Fibroblast of upper back skin (primary cell): ENCODE results near the gene PRSS27.

Experiments
- DNase-seq: peaks from one replicate; pipeline ENCODE4 v3.0.0-alpha.2; 2013

PRSS27 gene

DNA sequence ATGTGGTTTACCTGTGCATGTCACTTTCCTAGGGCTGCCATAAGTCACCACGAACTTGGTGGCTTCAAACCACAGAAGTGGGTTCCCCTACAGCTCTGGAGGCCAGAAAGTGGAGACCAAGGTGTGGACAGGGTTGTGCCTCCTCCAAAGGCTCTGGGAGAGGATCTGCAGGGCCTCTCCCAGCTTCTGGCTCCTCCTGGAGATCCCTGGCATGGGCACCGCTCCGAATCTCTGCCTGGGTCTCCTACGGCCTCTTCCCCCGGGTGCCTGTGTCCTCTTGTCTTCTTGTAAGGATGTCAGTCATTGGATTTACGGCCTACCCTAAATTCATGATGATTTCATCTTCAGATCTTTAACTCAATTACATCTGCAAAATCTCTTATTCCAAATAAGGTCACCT lies 29.9 kb upstream of the PRSS27 start:
- no peak for DNase-seq

DNA sequence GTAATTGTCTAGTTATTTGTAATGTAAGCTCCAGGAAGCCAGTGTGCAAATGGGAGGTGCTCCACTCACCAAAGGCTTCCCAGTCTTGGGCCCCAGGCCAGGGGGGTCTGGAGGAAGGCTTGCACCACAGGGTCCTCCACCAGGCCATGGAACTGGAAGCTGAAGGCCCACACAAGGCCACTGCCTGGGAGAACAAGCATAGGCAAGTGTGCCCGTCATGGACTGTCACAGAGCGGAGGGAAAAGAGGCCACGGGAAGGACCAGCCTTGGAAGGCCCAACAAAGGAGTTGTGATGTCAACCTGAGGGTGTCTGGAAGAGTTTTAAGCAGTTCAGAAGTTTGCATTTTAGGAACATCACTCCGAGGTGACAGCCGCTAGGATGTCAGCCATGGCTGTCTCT lies 29.5 kb upstream of the PRSS27 start:
- no peak for DNase-seq

DNA sequence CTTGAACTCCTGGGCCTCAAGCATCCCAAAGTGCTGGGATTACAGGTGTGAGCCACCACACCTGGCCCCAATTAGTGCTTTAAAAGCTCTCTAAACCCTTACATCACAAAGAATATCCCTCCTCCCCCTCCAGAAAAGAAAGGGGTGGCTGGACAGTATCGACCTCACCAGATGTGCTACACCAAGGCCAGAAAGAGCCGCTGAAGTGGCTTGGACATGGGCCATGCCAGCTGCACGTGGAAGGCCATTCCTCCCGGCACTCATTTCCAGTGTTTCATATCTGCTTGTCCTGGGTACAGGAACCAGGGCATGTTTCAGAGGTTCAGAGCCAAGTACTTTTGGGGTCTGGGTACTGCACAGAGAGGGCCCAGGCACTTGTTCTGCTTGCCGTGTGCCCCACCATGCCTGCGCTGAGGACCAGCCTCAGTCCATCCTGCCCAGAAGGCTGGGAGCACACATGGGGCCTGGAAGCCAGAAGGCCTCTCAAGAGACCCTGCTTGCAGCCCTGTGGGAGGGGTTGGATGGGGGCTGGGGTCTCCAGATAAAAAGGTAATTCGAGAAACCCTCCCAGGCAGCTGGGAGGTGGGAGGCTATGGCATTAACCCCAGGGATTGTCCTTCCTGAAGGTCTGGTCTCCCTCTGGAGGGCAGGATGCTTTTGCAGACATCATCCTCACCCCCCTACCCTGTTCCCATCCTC lies 28.9 kb upstream of the PRSS27 start:
- no peak for DNase-seq

DNA sequence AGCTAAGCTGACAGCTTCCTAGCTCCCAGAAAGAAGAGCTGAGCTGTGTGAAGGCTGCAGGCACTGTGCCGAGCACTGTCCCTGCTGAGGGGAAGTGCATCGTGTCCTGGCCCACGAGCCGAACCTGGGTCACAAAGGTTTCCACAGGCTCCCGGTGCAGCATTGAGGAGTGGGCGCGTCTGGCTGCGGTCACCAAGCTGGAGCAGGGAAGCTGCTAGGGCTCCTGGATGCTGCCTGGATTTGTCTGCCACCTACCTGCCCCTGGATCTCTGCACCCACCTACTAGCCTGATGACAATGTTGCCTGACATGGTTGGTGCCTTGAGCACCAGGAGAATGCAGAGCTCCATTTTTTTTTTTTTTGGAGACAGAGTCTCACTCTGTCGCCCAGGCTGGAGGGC lies 25.9 kb upstream of the PRSS27 start:
- DNase-seq: no peak

DNA sequence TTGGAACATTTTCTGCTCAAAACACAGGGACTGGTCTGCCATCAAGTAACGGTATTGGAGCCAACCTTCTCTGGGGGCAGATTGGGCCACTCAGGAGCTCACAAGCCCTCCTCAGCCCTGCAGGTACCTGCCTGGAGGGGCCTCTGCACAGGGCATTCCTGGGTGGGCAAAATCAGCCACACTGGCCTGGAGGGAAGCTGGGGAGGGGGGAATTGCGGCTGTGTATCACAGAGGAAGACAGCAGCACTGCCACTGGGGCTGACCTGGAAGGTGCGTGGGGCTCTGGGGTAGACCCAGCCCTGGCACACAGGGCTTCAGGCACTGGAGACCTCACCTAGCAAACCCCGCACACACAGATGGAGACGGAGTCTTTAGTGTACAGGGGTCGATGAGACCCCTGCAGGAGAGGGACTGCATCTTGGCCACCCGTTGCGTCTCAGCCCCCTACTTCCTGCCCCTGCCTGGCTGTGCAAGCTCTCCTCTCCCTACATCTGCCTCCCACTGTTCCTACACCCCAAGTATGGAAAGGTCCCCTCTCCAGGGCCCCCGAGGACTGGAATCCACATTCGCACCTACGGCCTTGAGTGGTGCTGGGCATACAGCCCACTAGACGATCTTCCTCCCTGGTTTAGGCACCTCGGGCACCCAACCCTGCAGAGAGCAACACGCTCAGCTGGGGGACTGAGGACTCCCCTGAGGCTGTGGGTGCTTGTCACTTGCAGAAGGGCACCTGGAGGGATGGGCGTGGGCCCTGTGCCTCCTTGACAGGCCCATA lies 25.3 kb upstream of the PRSS27 start:
- DNase-seq: no peak

DNA sequence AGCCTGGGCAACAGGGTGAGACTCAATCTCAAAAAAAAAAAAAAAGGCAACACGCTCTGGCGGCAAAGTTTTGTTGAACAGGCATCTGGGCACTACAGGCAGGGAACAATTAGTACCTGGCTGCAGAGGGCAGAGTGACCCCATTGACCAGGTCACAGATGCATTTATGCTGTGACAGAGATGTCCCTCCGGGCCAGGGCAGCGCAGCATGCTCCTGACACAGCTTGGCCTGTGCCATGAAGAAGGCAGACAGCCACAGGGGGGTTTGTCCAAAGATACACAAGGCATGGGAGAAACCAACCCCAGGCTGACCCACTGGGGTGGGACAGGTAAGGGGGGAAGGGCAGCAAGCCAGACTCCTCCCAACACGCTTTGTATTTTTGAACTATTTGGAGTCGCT lies 24.7 kb upstream of the PRSS27 start:
- no peak for DNase-seq

DNA sequence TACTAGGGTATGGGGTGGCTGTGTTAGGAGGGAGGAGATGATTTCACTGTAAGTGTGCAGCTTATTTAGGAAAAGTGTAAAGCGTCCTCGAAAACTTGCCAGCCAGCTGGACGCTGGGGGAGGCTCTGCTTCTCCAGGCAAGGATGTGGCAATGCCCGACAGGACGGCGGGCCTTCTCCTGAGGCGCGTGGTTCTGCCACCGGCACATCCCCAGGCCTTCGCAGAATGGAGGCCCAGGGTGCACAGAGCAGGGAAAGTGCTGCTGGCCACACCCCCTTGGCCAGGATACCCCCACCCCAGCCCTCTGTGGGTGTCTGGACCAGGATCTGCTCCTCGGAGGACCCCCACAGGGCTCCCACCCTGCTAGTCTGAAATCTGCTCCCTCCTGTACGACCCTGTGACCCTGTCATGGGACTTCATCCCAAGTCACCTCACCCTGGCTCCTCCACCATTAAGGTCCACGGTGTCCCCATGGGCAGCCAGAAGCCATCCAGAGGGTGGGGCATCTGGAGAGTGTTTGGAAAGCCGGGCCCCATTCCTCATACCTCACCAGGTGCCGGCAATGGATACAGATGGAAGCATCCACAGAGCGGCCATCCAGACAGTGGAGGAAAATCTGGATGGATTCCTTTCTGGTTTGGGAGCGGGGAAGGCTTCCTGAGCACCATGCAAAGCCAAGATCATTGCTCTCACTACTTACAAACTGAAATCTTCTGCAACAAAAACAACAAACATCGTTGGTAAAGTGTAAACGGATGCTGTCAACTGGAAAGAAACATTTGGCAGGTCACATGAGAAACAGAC lies 23.2 kb upstream of the PRSS27 start:
- DNase-seq: no peak

DNA sequence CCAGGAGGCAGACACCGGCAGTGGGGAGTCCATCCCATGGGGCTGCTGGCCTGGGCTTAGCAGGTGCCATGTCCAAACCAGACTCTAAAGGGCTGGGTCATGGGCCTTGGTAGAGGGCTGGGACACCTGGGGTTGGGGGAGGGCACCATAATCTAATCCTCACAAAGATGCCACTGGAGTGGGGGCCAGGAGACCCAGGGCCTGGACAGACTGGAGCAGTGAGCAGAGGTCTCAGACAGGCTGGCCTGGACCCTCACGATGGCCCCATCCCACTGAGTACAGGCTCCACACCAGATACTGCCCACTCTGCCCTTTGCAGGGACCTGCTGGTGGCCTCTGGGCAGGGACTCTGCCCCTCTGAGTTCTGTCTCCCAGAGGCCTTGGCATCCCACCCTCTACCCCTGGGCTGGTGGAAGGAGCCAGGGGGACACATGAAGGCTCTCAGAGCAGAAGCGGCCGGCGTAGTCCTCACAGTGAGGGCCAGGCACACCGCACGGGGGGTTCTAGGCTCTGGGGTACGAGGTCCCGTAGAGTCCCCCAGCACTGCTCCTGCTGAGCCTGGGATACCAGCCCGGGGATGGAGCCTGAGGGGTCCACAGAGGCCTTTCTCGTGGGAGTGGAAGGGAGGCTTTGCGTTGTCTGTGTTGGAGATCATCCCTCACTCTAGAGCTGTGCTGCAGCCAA lies 22.4 kb upstream of the PRSS27 start:
- no peak for DNase-seq

DNA sequence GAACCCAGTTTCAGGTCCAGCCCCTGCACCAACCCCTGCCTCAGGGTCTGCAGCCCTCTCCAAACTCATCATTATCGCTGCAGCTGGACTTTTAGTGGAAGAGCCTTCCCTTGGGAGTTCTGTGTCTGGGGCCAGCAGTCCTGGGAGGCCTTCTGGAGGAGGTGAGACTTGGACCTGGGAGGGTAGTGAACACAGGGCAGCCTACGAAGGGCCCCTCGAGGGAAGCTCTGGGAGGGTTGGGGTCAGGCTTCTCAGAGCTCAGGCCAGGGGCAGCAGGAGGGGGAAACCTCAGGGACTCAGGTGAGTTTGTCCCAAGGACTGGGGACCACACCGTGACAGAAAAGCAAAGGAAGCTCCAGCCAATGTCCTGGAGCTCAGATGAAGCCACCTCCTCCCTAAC lies 21.1 kb upstream of the PRSS27 start:
- DNase-seq: no peak

DNA sequence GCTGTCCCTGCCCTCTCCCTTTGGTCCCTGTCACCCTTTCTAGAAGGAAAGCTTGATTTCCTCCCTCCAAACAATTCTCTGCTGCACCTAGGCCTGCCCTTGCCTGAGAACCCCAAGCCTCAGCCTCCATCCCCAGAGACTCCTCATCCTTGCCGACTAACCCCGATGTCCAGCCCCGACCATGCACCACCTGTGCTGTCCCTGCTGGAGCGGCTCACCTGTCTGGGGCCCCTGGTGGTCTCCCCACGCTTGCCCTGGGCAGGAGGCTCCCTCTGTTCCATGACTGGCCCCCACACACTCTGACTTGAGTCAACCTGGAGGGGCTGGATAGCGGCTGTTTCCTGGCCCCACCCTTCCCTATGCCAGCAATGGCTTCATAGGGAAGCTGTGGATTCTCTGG lies 20.5 kb upstream of the PRSS27 start:
- no peak for DNase-seq

DNA sequence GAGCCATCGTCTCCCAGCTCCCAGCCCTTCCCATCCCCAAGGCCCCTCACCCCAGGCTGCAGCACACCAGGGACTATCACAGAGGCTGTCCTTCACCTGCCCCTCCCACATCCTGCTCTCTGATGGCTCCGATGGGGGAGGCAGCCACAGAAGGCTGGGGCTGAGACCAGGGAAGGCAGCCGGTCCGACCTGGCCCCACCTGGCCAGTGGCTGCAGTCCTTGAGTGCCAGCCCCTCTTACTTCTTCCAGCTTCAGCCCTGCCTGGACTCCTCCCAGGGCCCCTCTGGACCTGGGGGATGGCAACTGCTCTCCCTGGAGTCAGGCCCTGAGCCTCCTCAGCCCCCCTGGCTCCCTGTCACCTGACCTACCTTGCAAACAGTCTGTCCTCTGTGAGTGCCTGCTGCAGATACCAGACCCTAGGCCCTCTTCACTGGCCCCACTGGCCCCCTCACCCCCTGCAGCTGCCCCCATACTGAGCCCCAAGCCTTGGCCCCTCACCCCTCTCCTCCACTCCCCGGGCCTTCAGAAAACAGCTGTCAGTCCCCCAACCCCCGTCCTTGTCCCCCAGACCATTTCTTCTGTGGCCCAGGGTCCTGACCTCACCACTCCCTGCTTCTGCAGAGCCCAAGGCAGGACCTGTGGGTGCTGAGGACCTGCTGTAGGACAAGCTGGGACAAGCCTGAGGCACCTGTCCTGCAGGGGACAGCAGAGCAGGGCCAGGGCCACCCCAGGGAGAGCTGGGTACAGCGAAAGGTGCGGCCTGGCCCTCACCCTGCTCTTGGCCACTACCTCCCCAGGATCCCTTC lies 19.8 kb upstream of the PRSS27 start:
- DNase-seq: no peak

DNA sequence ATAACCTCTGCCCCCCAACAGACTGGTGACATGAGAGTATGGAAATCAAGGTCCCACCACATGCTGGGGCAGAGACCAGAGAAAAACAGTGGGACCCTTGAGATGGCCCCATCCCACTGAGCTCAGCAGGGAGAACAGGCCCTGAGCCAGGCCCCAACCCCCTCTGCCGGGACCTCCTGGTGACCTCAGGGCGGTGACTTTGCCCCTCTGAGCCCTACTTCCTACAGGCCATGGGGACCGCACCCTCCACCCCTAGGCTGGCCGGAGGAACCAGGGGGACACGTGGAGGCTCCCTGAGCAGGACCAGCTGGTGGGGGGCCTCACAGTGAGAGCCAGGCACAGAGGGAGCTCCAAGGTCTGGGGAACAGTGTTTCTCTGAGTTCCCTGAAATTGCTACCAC lies 18.6 kb upstream of the PRSS27 start:
- no peak for DNase-seq

DNA sequence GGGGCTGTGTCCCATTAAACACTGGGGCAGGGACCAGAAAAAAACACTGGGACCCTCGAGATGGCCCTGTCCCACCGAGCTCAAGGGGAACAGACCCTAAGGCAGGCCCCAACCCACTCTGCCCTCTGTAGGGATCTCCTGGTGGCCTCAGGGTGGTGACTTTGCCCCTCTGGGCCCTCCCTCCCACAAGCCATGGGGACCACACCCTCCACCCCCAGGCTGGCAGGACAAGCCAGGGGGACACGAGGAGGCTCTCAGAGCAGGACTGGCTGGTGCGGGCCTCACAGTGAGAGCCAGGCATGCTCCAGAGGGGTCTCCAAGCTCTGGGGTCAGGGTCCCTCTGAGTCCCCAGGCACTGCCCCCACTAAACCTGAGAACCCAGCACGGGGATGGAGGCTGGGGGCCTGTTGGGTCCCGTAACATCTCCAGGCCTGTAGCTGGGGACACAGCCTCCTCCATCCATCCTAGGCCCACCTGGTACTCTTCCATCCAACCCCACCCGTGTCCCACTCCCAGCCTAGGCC lies 17.9 kb upstream of the PRSS27 start:
- no peak for DNase-seq

DNA sequence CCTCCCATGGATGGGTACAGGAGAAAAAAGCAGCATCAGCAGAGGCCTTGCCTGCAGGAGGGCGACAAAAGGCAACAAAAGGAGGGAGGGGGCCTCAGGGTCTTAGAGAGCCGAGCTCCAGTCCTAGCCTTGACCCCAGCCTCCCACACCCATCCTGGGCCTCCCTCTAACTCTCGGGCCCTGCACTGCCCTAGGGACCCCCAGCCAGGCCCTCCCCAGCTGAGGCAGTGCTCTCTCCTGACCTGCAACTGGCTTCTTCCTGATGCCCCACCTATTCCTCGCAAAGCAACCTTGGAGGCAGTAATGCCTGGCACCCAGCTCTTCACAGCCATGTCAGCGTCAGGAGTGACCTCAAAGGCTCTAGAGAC lies 17.2 kb upstream of the PRSS27 start:
- no peak for DNase-seq

DNA sequence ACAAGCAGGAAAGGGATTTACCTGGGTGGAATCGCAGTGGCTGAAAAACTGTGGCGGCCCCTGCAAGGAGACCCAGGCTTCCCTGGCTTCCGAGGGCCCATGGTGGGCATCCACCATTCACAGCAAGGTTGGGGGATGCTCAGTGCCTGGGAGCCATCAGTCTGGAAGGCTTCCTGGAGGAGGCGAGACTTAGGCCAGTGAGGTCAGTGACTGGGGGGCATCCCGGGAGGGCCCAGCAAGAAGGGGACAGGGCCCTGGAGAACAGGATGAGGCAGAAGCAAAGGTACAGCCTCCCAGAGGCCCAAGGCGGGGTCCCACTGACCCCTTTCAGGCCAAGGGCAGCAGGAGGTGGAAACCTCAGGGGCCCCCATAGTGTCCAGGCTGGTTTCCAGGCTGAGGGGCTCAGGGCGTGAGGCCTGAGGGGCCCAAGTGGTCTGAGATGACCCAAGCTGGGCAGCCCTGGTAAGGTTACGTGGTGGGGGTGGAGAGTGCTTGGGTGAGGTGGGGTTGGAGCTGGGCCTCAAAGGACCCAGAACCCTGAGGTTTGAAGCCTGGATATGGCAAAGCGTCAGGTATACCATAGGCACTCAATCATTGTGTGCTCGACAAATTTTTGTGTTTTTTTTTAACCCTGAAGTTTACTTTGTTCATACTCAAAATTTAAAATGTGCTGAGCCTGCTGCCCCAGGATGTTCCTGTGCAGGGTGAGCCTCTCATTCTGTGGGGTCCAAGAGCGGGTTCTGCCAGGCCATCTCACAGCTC lies 16.6 kb upstream of the PRSS27 start:
- no peak for DNase-seq

DNA sequence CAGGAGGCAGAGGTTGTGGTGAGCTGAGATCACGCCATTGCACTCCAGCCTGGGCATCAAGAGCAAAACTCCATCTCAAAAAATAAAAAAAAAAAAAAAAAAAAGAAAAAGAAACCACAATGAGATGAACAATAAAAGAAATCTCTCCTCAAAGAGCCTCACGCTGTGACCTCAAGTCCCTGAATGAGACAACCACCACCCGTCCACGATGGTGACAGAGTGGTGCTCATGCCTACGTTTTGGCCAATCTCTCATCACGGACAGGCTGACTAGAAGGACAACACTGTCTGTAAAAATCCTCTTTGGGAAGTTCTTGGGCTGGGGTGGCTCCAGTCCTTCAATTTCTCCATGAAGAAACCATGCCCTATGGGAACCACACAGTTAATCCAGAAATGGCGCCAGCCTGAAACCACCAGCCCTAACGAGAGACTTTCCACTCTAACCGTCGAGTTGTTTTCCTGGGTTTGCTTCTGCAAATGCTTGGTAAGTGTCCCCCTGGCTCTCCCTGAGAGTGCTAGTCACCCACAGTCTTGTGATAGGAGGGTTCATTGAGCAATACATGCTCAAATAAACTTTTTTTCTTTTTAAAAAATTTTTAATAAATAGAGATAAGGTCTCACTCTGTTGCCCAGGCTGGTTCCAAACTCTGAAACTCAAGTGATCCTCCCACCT lies 15.0 kb upstream of the PRSS27 start:
- no peak for DNase-seq

DNA sequence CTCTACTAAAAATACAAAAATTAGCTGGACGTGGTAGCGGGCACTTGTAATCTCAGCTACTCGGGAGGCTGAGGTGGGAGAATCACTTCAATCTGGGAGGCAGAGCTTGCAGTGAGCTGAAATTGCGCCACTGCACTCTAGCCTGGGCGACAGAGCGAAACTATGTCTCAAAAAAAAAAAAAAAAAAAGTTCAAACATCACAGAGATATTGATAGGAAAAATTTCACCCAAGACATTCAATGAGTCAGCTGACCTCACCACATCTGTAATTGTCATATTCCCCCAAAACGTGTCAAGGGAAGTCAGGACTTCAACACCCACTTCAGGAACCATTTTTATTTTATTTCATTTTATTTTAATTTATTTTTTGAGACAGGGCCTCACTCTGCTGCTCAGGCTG lies 8.0 kb upstream of the PRSS27 start:
- no peak for DNase-seq

DNA sequence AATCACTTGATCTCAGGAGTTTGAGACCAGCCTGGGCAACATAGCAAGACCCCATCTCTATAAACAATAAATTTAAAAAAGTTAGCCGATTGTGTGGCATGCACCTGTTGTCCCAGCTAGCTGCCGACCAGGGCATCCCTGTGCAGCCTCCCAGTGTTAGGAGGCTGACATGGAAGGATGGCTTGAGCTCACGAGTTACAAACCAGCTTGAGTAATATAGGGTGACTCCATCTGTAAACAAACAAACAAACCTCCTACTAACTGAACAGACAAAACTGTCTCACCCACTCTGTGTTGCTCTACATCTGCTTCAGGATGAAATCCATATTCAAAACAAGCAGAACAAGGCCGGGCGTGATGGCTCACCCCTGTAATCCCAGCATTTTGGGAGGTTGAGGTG lies 6.9 kb upstream of the PRSS27 start:
- no peak for DNase-seq

DNA sequence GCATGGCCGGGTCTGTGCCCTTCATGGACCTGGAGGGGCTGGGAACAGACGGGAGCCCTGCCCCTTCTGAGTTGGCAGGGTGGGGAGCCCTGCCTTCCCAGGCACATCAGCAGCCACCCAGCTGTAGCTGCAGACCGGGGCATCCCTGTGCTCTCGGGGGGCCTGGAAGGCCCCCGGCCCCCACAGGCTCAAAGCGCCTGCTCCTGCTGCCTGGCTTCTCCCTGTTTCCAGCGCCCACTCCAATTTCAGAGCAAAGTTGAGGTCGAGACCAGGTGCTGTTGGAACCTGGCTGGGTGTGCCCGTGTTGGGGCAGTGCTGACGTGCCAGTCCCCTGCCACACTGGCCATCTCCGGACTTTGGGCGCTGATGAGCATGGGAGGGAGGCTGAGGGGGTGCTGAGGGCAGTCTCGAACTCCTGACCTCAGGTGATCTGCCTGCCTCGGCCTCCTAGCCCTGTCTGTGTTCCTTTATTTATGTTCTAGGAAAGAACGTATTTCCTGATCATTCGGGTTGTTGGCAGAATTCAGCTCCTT lies 4.9 kb upstream of the PRSS27 start:
- no peak for DNase-seq

DNA sequence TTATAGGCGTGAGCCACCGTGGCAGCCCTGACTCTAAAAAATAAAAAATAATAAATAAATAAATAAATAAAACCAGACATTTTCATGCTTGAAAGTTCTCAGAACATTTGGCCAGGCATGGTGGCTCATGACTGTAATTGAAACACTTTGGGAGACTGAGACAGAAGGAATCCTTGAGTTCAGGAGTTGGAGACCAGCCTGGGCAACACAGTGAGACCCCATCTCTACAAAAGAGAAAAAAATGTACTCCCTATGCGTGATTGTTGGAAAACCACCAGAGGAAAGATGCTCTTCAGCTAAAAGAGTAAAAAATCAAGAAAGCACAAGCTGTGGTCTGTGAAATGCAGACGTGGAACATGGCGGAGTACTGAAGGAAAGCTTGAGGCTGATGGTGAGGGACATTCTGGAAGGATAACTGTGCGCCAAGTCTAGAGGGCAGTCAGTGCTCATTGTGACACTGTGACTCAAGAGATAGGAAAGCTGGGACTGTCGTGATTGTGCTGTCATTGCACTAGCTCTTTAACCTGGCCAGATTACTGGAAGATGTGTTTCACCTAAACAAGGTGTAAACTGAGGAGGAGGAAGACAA lies 4.2 kb upstream of the PRSS27 start:
- no peak for DNase-seq
